ENCODE data around the gene RASGRF2.

RASGRF2 gene

GRCh38 chr5:81172710-81173109 is 212.5 kb downstream of the RASGRF2 start:
- DNase-seq = no peak
- Histone ChIP-seq H3K36me3 (ENCODE audit: control insufficient read depth, insufficient read depth, low read length) (no peaks in the 10 kb centered on the region), H3K4me3 (ENCODE audit: insufficient read depth, low read depth, low read length, poor library complexity, severe bottlenecking) (no peak overlapping the region), H3K4me1 (ENCODE audit: control insufficient read depth, insufficient read depth, low read length, poor library complexity, severe bottlenecking) (no peaks in the 10 kb centered on the region), H3K27me3 (replicated peaks; ENCODE audit: control insufficient read depth, insufficient read depth, low read length, poor library complexity, severe bottlenecking) (no peaks in the 10 kb centered on the region), H3K9me3 (ENCODE audit: control insufficient read depth, low read length) (no peaks in the 10 kb centered on the region), H3K27ac (ENCODE audit: insufficient read depth, low read length, poor library complexity, severe bottlenecking) (no peak overlapping the region)

GRCh38 chr5:81177061-81177460 is 216.9 kb downstream of the RASGRF2 start:
- Histone ChIP-seq H3K4me3 (ENCODE audit: insufficient read depth, low read depth, low read length, poor library complexity, severe bottlenecking) (no peak overlapping the region), H3K27me3 (replicated peaks; ENCODE audit: control insufficient read depth, insufficient read depth, low read length, poor library complexity, severe bottlenecking) (no peaks in the 10 kb centered on the region), H3K9me3 (ENCODE audit: control insufficient read depth, low read length) (no peaks in the 10 kb centered on the region), H3K36me3 (ENCODE audit: control insufficient read depth, insufficient read depth, low read length) (peaks cover 14% of the 10 kb centered on the region), H3K4me1 (ENCODE audit: control insufficient read depth, insufficient read depth, low read length, poor library complexity, severe bottlenecking) (no peaks in the 10 kb centered on the region), H3K27ac (ENCODE audit: insufficient read depth, low read length, poor library complexity, severe bottlenecking) (no peak overlapping the region)
- DNase-seq = no peak

- Histone ChIP-seq H3K27ac (ENCODE audit: insufficient read depth, low read length, poor library complexity, severe bottlenecking) (no peak overlapping the region), H3K4me3 (ENCODE audit: insufficient read depth, low read depth, low read length, poor library complexity, severe bottlenecking) (no peak overlapping the region), H3K36me3 (ENCODE audit: control insufficient read depth, insufficient read depth, low read length) (peaks cover 28% of the 10 kb centered on the region), H3K9me3 (ENCODE audit: control insufficient read depth, low read length) (no peaks in the 10 kb centered on the region), H3K27me3 (replicated peaks; ENCODE audit: control insufficient read depth, insufficient read depth, low read length, poor library complexity, severe bottlenecking) (no peaks in the 10 kb centered on the region), H3K4me1 (ENCODE audit: control insufficient read depth, insufficient read depth, low read length, poor library complexity, severe bottlenecking) (no peaks in the 10 kb centered on the region)
- DNase-seq = no peak
Measured at GRCh38 chr5:81179959-81180358, 219.8 kb downstream of the RASGRF2 start.

- Histone ChIP-seq H3K4me3 (ENCODE audit: insufficient read depth, low read depth, low read length, poor library complexity, severe bottlenecking) (no peak overlapping the region), H3K36me3 (ENCODE audit: control insufficient read depth, insufficient read depth, low read length) (peaks cover 35% of the 10 kb centered on the region), H3K4me1 (ENCODE audit: control insufficient read depth, insufficient read depth, low read length, poor library complexity, severe bottlenecking) (no peaks in the 10 kb centered on the region), H3K27ac (ENCODE audit: insufficient read depth, low read length, poor library complexity, severe bottlenecking) (no peak overlapping the region), H3K27me3 (replicated peaks; ENCODE audit: control insufficient read depth, insufficient read depth, low read length, poor library complexity, severe bottlenecking) (no peaks in the 10 kb centered on the region), H3K9me3 (ENCODE audit: control insufficient read depth, low read length) (no peaks in the 10 kb centered on the region)
- no peak for DNase-seq
Measured at GRCh38 chr5:81180780-81181460, 220.8 kb downstream of the RASGRF2 start.

GRCh38 chr5:81181576-81182316 is 221.6 kb downstream of the RASGRF2 start:
- Histone ChIP-seq H3K4me1 (ENCODE audit: control insufficient read depth, insufficient read depth, low read length, poor library complexity, severe bottlenecking) (no peaks in the 10 kb centered on the region), H3K27ac (ENCODE audit: insufficient read depth, low read length, poor library complexity, severe bottlenecking) (no peak overlapping the region), H3K27me3 (replicated peaks; ENCODE audit: control insufficient read depth, insufficient read depth, low read length, poor library complexity, severe bottlenecking) (no peaks in the 10 kb centered on the region), H3K9me3 (ENCODE audit: control insufficient read depth, low read length) (no peaks in the 10 kb centered on the region), H3K4me3 (ENCODE audit: insufficient read depth, low read depth, low read length, poor library complexity, severe bottlenecking) (no peak overlapping the region), H3K36me3 (ENCODE audit: control insufficient read depth, insufficient read depth, low read length) (peaks cover 36% of the 10 kb centered on the region)
- DNase-seq = no peak

GRCh38 chr5:81182396-81183390 is 222.5 kb downstream of the RASGRF2 start:
- H3K27ac ChIP-seq (ENCODE audit: insufficient read depth, low read length, poor library complexity, severe bottlenecking) = no peak overlapping the region
- no peak for DNase-seq
- no peak overlapping the region for H3K4me3 ChIP-seq (ENCODE audit: insufficient read depth, low read depth, low read length, poor library complexity, severe bottlenecking)
- no peaks in the 10 kb centered on the region for H3K27me3 ChIP-seq (replicated peaks; ENCODE audit: control insufficient read depth, insufficient read depth, low read length, poor library complexity, severe bottlenecking)
- H3K36me3 ChIP-seq (ENCODE audit: control insufficient read depth, insufficient read depth, low read length) = peaks cover 36% of the 10 kb centered on the region
- no peaks in the 10 kb centered on the region for H3K4me1 ChIP-seq (ENCODE audit: control insufficient read depth, insufficient read depth, low read length, poor library complexity, severe bottlenecking)
- H3K9me3 ChIP-seq (ENCODE audit: control insufficient read depth, low read length) = no peaks in the 10 kb centered on the region

GRCh38 chr5:81183811-81184748 is 223.9 kb downstream of the RASGRF2 start:
- H3K27me3 ChIP-seq (replicated peaks; ENCODE audit: control insufficient read depth, insufficient read depth, low read length, poor library complexity, severe bottlenecking) = no peaks in the 10 kb centered on the region
- no peaks in the 10 kb centered on the region for H3K4me1 ChIP-seq (ENCODE audit: control insufficient read depth, insufficient read depth, low read length, poor library complexity, severe bottlenecking)
- no peak overlapping the region for H3K4me3 ChIP-seq (ENCODE audit: insufficient read depth, low read depth, low read length, poor library complexity, severe bottlenecking)
- DNase-seq = no peak
- H3K9me3 ChIP-seq (ENCODE audit: control insufficient read depth, low read length) = no peaks in the 10 kb centered on the region
- H3K36me3 ChIP-seq (ENCODE audit: control insufficient read depth, insufficient read depth, low read length) = peaks cover 36% of the 10 kb centered on the region
- H3K27ac ChIP-seq (ENCODE audit: insufficient read depth, low read length, poor library complexity, severe bottlenecking) = no peak overlapping the region

DNA sequence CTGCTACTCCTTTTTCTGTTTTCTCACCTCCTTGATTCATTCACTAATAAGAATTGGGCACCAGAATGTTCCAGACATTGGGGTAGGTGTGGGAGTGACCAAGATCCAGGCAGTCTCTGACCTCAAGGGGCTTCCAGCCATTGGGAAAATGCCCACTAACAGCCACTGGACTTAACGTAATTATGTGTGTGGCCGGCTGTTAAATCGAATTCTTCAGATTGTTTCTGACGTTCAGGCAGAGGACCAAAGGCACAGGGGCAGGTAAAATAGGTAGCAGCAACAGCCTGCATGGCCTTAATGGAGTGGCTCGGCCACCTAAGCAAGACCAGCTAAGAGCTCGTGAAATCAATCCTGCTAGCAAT is 224.6 kb downstream of the RASGRF2 start:
- H3K27ac ChIP-seq (ENCODE audit: insufficient read depth, low read length, poor library complexity, severe bottlenecking) = no peak overlapping the region
- no peaks in the 10 kb centered on the region for H3K27me3 ChIP-seq (replicated peaks; ENCODE audit: control insufficient read depth, insufficient read depth, low read length, poor library complexity, severe bottlenecking)
- peaks cover 36% of the 10 kb centered on the region for H3K36me3 ChIP-seq (ENCODE audit: control insufficient read depth, insufficient read depth, low read length)
- no peak overlapping the region for H3K4me3 ChIP-seq (ENCODE audit: insufficient read depth, low read depth, low read length, poor library complexity, severe bottlenecking)
- no peak for DNase-seq
- H3K9me3 ChIP-seq (ENCODE audit: control insufficient read depth, low read length) = no peaks in the 10 kb centered on the region
- H3K4me1 ChIP-seq (ENCODE audit: control insufficient read depth, insufficient read depth, low read length, poor library complexity, severe bottlenecking) = no peaks in the 10 kb centered on the region

DNA sequence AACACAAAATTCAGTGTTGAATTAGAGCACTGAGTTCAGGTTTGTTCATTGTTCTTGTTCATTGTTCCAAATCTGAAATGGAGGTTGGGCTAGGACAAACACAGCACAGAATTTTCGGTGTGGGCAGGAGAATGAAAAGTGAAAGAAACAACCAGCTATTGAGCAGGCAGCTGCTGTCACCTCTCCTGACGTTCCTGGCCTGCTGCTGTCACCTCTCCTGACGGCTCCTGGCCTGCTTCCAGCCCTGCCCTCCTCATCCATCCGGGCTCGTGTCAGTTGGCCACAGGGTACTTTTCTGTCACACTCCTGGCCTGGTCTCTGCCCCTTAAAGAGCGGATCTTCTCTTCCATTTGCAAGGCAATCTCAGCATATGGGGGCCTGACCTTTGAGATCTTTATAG is 227.7 kb downstream of the RASGRF2 start:
- no peaks in the 10 kb centered on the region for H3K9me3 ChIP-seq (ENCODE audit: control insufficient read depth, low read length)
- H3K4me1 ChIP-seq (ENCODE audit: control insufficient read depth, insufficient read depth, low read length, poor library complexity, severe bottlenecking) = no peaks in the 10 kb centered on the region
- H3K27ac ChIP-seq (ENCODE audit: insufficient read depth, low read length, poor library complexity, severe bottlenecking) = no peak overlapping the region
- H3K4me3 ChIP-seq (ENCODE audit: insufficient read depth, low read depth, low read length, poor library complexity, severe bottlenecking) = no peak overlapping the region
- no peaks in the 10 kb centered on the region for H3K27me3 ChIP-seq (replicated peaks; ENCODE audit: control insufficient read depth, insufficient read depth, low read length, poor library complexity, severe bottlenecking)
- DNase-seq = no peak
- H3K36me3 ChIP-seq (ENCODE audit: control insufficient read depth, insufficient read depth, low read length) = peaks cover 21% of the 10 kb centered on the region

All from effector memory CD4-positive, alpha-beta T cell (primary cell).